PC-9 (cell line): ENCODE results near the gene TMEM215.

Experiments used
- CTCF ChIP-seq: fragments of 200-600 bp; sonication (generic); conservative IDR thresholded peaks from 2 replicates; pipeline ENCODE4 v1.6.1; 2017; ENCODE audit warnings: mixed run types, antibody characterized with exemption, mild to moderate bottlenecking, moderate library complexity
- EZH2 ChIP-seq: fragments of 200-600 bp; sonication (generic); IDR thresholded peaks from 2 replicates; pipeline ENCODE4 v1.8.0; 2017; ENCODE audit warnings: antibody characterized with exemption, low read depth

- TF ChIP-seq CTCF (no peak), EZH2 (no peak)
These were observed 27.9 kb downstream of the TMEM215 start for GRCh38 chr9:32811246-32811645.
